Retina (tissue), 1 donor: ENCODE results near the gene INO80E.
"Not testable (repeated sequence)": the region's sequence is repeated elsewhere in the genome, so short reads cannot be mapped to it uniquely, and the experiment has no call there.

Source experiments
- DNase-seq: peaks from one replicate; pipeline ENCODE4 v3.0.0-alpha.2; 2016

The INO80E gene

DNA sequence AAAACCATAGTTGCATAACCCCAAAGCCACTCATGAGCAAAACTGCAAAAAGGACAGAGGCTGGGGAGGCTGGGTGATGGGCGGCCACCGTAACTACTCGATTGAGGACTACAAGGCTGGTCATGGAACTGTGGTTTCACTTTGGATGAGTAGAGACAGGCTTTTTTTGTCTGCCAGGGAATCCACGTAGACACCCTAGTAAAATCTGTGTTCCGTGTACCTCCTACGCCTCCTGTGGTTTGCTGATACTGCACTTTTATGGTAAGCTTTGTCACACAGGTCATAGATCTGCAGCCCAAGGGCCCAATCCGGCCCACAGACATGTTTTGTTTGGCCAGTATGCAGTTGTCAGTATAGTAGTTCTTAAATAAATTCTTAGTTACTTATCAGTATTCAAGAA is 37.2 kb downstream of the INO80E start:
- no peak for DNase-seq

GRCh38 chr16:30040221-30040620 is 44.2 kb downstream of the INO80E start:
- no peak for DNase-seq

GRCh38 chr16:30040690-30041089 is 44.6 kb downstream of the INO80E start:
- not testable (repeated sequence) for DNase-seq

- peak; percentile 15 for DNase-seq
Measured at GRCh38 chr16:30041841-30042240, 45.8 kb downstream of the INO80E start.

- no peak for DNase-seq
Measured at GRCh38 chr16:30046178-30046577, 50.1 kb downstream of the INO80E start.

DNA sequence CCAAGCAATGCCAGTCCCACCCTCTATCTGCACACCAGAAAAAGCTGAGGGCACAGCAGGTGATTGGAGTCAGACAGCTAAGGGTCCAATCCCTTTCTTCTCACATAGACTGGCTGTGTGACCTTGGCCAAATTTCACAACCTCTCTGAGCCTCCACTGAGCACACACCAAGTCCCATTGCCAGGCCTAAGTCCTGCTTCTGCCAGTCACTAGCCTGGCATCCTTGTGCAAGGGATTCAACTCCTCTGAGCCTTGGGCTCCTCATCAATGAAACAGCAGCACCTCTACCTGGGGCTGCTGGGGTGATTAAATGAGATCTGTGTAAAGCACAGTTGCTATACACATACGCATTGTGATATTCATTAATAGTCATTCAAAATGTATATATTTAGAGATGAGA is 50.5 kb downstream of the INO80E start:
- no peak for DNase-seq

DNA sequence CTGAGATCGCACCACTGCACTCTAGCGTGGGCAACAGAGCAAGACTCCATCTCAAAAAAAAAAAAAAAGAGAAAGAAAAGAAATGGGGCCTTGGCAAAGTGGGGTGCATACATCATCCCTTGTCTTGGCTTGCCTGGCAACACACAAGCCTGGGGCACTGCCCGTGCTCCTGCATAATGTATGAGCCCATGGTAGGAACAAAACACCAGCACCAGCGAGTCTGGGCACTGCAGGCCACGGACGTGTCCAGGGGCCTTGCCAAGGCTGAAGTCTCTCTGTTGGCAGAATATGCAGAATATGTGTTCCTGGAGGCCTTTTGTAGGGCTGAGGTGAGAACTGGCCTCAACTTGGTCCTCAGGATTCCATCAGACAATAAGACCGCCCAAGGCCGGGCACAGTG is 53.8 kb downstream of the INO80E start:
- DNase-seq, result no peak

- no peak for DNase-seq
Measured at GRCh38 chr16:30051518-30051917, 55.5 kb downstream of the INO80E start.

DNA sequence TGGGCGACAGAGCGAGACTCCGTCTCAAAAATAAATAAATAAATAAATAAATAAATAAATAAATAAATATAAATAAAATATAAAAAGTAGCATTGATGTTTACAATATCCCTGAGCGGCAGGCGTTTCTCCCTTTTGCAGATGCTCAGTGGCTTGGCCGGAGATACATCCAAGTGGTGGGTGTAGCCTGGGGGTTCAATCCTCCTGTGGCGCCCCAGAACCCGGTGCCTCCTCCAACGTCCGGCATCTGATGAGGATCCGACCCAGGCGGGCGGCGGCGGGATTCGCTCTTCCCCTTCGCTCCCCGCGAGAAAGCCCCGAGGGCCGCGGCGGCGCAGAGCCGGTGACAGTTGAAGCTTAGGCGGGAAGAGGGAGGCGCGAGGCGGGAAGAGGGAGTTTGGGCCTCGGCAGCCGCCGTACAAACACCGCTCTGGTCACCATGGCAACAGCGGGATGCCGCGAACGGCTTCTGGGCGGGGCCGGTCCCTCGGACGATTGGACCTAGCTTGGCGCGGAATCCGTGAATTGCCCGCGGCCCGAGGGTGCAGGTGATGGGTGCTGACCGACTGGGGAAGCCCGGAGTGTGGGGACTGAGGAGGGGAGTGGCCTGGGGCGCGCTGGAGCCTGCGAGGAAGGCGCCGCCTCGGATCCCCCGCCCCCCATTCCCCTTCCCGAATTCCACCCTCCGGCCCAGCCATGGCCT is 56.8 kb downstream of the INO80E start:
- peak; percentile 99 for DNase-seq

DNA sequence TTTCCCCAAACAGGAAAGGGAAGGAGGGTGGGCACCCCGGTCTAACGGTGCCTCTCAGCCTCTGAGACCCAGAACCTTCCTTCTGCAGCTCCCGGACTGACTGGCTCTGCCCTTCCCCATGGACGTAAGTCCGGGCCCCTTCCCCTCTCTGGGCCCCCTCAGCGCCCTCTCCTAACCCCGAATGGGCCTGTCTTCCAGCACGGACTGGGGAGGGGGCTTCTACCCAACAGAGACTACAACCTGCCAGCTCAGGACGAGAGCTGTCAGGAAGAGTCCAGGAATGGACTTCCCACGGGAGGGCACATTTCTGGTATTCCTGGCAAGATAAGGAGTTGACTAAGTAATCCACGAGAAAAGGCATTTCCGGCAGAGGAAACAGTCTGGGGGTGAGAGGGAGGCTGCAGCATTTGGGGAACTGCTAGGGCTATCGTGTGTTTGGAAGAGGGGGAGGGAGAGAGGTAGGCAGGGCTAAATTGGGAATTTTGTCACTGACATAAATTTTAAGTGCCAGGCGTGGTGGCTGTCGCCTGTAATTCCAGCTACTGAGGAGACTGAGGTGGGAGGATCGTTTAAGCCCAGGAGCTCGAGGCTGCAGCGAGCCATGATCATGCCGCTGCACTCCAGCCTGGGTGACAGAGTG is 57.5 kb downstream of the INO80E start:
- no peak for DNase-seq

- DNase-seq, result no peak
Measured at GRCh38 chr16:30054451-30054850, 58.4 kb downstream of the INO80E start.

DNA sequence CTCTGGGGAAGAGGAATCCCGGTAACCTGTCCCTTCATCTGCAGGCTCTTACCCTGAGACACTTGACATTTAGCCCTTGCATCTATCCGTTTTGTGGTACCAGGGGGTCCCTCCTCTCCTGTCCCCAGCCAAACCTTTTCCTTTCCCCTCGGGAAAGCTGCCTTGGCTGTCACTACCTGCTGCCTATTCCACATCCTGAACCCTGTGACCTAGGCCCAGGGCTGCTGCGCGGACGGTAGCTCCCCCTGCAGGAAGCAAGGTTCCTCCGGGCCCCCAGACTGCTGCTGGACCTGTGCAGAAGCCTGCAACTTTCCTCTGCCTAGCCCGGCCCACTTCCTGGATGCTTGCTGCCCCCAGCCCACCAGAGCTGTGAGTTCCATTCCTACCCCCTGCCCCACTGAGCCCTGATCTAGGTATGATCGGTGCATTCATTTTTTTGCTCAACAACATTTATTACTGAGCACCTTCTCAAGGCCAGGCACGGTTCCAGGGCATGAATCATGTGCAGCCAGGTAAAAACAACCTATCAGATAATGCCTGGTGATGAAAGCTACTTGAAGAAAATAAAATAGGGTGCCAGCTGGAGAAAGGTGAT is 59.0 kb downstream of the INO80E start:
- peak; percentile 55 for DNase-seq
